CD14-positive monocyte (primary cell): Measurements from ENCODE around the gene LYSMD3. TPM values are rescaled to one million over a fixed set of nuclear protein-coding genes. Genes with fewer than 3 reads are reported as not detected.

Experiments
- DNase-seq, 3 donors: peaks; one replicate each; pipeline ENCODE4 v3.0.0-alpha.2; 2011 to 2022
- H2AFZ ChIP-seq: 2 replicates; pipeline ENCODE4 v1.6.0; 2012; ENCODE audit warnings: mild to moderate bottlenecking, low read depth, low read length, inconsistent platforms; ENCODE audit not compliant: insufficient read depth, poor library complexity, severe bottlenecking
- H3K27ac ChIP-seq, 2 donors: 1 replicate in 1 of 2; 2 replicates in 1 of 2; pipeline ENCODE4 v1.5.1; 2012 to 2013; ENCODE audit warnings: low read length in 2 of 2, control low read depth in 1 of 2, inconsistent platforms in 1 of 2, low read depth in 1 of 2, mild to moderate bottlenecking in 1 of 2
- H3K27me3 ChIP-seq, 2 donors: one replicate each; pipeline versions ENCODE4 v1.6.0 to v1.6.1; 2011 to 2013; ENCODE audit warnings: low read length in 2 of 2; ENCODE audit not compliant: control insufficient read depth in 2 of 2, insufficient read depth in 2 of 2
- H3K36me3 ChIP-seq, 2 donors: replicated peaks in 1 of 2; 1 replicate in 1 of 2; 2 replicates in 1 of 2; pipeline versions ENCODE4 v1.5.1 to v1.6.1; 2012 to 2013; ENCODE audit warnings: low read length in 2 of 2, control low read depth in 1 of 2, inconsistent platforms in 1 of 2, mild to moderate bottlenecking in 1 of 2; ENCODE audit not compliant: insufficient read depth in 2 of 2, control insufficient read depth in 1 of 2
- H3K4me1 ChIP-seq, 2 donors: 1 replicate in 1 of 2; 2 replicates in 1 of 2; pipeline versions ENCODE4 v1.5.1 to v1.6.1; 2012 to 2013; ENCODE audit warnings: low read length in 2 of 2, control low read depth in 1 of 2, inconsistent platforms in 1 of 2, mild to moderate bottlenecking in 1 of 2, moderate library complexity in 1 of 2; ENCODE audit not compliant: insufficient read depth in 2 of 2, control insufficient read depth in 1 of 2
- H3K4me2 ChIP-seq: replicated peaks from 2 replicates; pipeline ENCODE3; 2012; ENCODE audit warnings: low read length, moderate library complexity, mild to moderate bottlenecking; ENCODE audit not compliant: poor library complexity, severe bottlenecking; ENCODE audit errors: extremely low read depth
- H3K4me3 ChIP-seq, 3 experiments: fragments of 200-600 bp in 1 of 3; sonication (generic) in 1 of 3; replicated peaks in 1 of 3; 1 replicate in 2 of 3; 2 replicates in 1 of 3; pipeline ENCODE4 v1.5.1; 2011 to 2013; ENCODE audit warnings: low read length in 3 of 3, mild to moderate bottlenecking in 3 of 3, control low read depth in 2 of 3, low read depth in 2 of 3, inconsistent platforms in 1 of 3, moderate library complexity in 1 of 3
- H3K79me2 ChIP-seq: 2 replicates; pipeline ENCODE4 v1.6.0; 2012; ENCODE audit warnings: mild to moderate bottlenecking, control low read depth, inconsistent platforms, low read length, moderate library complexity; ENCODE audit not compliant: insufficient read depth
- H3K9ac ChIP-seq: 2 replicates; pipeline ENCODE4 v1.6.0; 2017; ENCODE audit warnings: low read length, mild to moderate bottlenecking; ENCODE audit not compliant: insufficient read depth, poor library complexity, severe bottlenecking
- H3K9me3 ChIP-seq, 2 donors: replicated peaks in 1 of 2; 1 replicate in 1 of 2; 2 replicates in 1 of 2; pipeline versions ENCODE4 v1.5.1 to v1.6.1; 2012 to 2013; ENCODE audit warnings: low read length in 2 of 2, control low read depth in 1 of 2; ENCODE audit not compliant: control insufficient read depth in 1 of 2, insufficient read depth in 1 of 2
- H4K20me1 ChIP-seq: 2 replicates; pipeline ENCODE4 v1.6.0; 2012; ENCODE audit warnings: mild to moderate bottlenecking, low read length, control low read depth, moderate library complexity; ENCODE audit not compliant: insufficient read depth
- H3K27ac Mint-ChIP-seq, 7 donors: one replicate each; pipeline ENCODE4 v1.8.0; 2020; ENCODE audit warnings: mild to moderate bottlenecking in 7 of 7, mixed read lengths in 7 of 7, moderate library complexity in 6 of 7, inconsistent platforms in 2 of 7
- H3K27me3 Mint-ChIP-seq, 3 donors: one replicate each; pipeline ENCODE4 v1.8.0; 2021 to 2022; ENCODE audit warnings: low read depth in 3 of 3, mild to moderate bottlenecking in 3 of 3, mixed read lengths in 3 of 3, moderate library complexity in 3 of 3, inconsistent platforms in 1 of 3
- H3K36me3 Mint-ChIP-seq, 2 donors: one replicate each; pipeline ENCODE4 v1.8.0; 2020; ENCODE audit warnings: mixed read lengths in 2 of 2, inconsistent platforms in 1 of 2, mild to moderate bottlenecking in 1 of 2
- H3K4me1 Mint-ChIP-seq: one replicate; pipeline ENCODE4 v1.8.0; 2020; ENCODE audit warnings: mild to moderate bottlenecking, mixed read lengths
- H3K4me3 Mint-ChIP-seq, 2 donors: one replicate each; pipeline ENCODE4 v1.8.0; 2020; ENCODE audit warnings: mild to moderate bottlenecking in 2 of 2, mixed read lengths in 2 of 2, moderate library complexity in 1 of 2
- H3K9me3 Mint-ChIP-seq, 7 donors: one replicate each; pipeline ENCODE4 v1.8.0; 2020 to 2022; ENCODE audit warnings: mixed read lengths in 7 of 7, mild to moderate bottlenecking in 6 of 7, moderate library complexity in 6 of 7, inconsistent platforms in 2 of 7
- WGBS: methylation state at CpG from one replicate; pipeline ENCODE4 v1.1.5; 2013; ENCODE audit warnings: missing lambda C conversion rate; ENCODE audit not compliant: insufficient coverage; 5-methylcytosine and 5-hydroxymethylcytosine counted together
- intact Hi-C, 2 donors: fragments of 100-400 bp; cut with micrococcal nuclease; formaldehyde crosslinking; loops; one replicate each; pipeline versions ENCODE4 v1.15.0 to v1.15.1; 2023
- polyA plus RNA-seq, 3 donors: library from polyadenylated mRNA; depleted of rRNA in 1 of 3; unstranded in 2 of 3; stranded (reverse) in 1 of 3; fragments of 300-500 nt in 2 of 3; fragments of >200 nt in 1 of 3; fragmentation: Illumina TruSeq in 2 of 3; gene quantifications; 1 replicate in 2 of 3; 2 replicates in 1 of 3; pipeline ENCODE4 v1.2.3, GENCODE V29; 2012 to 2021
- TF ChIP-seq, protein P1 (sequence below): fragments of 200-600 bp; IDR thresholded peaks from one replicate; pipeline ENCODE4 v1.8.0; 2022; ENCODE audit warnings: antibody characterized with exemption, mild to moderate bottlenecking

Gene LYSMD3
- polyA plus RNA-seq, 3 donors: 6.0 to 12.1 (median 8.4) TPM

DNA sequence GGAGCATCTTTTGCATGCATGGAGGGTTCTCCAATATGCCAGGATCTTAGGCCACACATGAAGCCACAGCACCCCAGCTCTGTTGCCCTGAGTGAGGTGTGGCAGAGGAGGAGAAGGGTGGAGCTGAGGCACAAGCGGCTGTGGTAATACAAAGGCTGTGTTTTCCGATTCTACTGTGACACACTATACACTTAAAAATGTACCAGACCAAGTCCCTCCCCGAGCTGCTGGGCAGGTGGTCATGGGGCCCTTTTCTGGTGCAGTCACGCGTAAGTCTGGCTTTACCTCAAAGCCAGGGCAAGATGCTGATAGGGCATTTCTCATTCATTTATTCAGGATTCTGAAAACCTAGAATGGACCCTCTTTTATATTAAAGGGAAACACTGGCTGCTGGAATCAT lies 33.0 kb upstream of the LYSMD3 start:
- H2AFZ ChIP-seq: no peak overlapping the region
- H3K27ac Mint-ChIP-seq: no peak overlapping the region
- no peak overlapping the region for H3K9ac ChIP-seq
- H3K4me3 Mint-ChIP-seq: no peak overlapping the region
- no CpG with 5 or more reads among the region's 5 CpGs for WGBS
- TF ChIP-seq, protein P1, sequence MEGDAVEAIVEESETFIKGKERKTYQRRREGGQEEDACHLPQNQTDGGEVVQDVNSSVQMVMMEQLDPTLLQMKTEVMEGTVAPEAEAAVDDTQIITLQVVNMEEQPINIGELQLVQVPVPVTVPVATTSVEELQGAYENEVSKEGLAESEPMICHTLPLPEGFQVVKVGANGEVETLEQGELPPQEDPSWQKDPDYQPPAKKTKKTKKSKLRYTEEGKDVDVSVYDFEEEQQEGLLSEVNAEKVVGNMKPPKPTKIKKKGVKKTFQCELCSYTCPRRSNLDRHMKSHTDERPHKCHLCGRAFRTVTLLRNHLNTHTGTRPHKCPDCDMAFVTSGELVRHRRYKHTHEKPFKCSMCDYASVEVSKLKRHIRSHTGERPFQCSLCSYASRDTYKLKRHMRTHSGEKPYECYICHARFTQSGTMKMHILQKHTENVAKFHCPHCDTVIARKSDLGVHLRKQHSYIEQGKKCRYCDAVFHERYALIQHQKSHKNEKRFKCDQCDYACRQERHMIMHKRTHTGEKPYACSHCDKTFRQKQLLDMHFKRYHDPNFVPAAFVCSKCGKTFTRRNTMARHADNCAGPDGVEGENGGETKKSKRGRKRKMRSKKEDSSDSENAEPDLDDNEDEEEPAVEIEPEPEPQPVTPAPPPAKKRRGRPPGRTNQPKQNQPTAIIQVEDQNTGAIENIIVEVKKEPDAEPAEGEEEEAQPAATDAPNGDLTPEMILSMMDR: no peak
- H4K20me1 ChIP-seq: no peaks in the 10 kb centered on the region
- H3K9me3 Mint-ChIP-seq: peaks cover 0 to 9% (median 7%) of the 10 kb centered on the region in 7 donors
- intact Hi-C loops: no loop called here
- H3K9me3 ChIP-seq: peaks cover 0 to 10% of the 10 kb centered on the region in 2 donors
- peaks cover 0 to 3% of the 10 kb centered on the region in 2 donors for H3K36me3 Mint-ChIP-seq
- H3K4me3 ChIP-seq: no peak overlapping the region
- no peaks in the 10 kb centered on the region for H3K36me3 ChIP-seq
- H3K4me2 ChIP-seq: no peak overlapping the region
- H3K27me3 ChIP-seq: peaks cover 42 to 48% of the 10 kb centered on the region in 2 donors
- peaks cover 10 to 11% of the 10 kb centered on the region in 2 donors for H3K4me1 ChIP-seq
- H3K27ac ChIP-seq: no peak overlapping the region
- DNase-seq: no peak
- peaks cover 11% of the 10 kb centered on the region for H3K4me1 Mint-ChIP-seq
- H3K79me2 ChIP-seq: no peaks in the 10 kb centered on the region
- H3K27me3 Mint-ChIP-seq: peaks cover 30 to 43% (median 34%) of the 10 kb centered on the region in 3 donors

DNA sequence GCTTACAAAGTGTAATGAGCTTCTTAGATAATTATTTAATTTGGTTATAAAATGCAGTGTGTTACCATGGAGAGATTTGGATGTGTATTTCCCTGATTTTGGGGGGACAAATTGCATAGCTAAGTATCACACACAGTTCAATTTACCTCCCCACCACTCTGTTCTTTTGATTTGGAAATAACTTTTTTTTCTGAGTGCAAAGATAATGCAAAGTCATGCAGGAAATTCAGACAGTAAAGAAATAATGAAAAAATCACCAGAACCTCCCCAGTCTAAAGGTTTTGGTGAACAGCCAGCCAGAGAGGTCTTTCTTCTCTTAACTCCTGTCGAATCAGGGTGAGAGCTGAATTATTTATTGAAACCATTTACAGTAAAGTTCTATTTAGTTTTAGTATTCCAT lies 32.4 kb upstream of the LYSMD3 start:
- TF ChIP-seq, protein P1: no peak
- no peak overlapping the region for H3K9ac ChIP-seq
- H3K36me3 Mint-ChIP-seq: peaks cover 0 to 3% of the 10 kb centered on the region in 2 donors
- WGBS: no CpG with 5 or more reads among the region's 1 CpG
- H3K4me3 ChIP-seq: no peak overlapping the region
- intact Hi-C loops: no loop called here
- H3K79me2 ChIP-seq: no peaks in the 10 kb centered on the region
- H3K4me1 ChIP-seq: peaks cover 10 to 11% of the 10 kb centered on the region in 2 donors
- no peaks in the 10 kb centered on the region for H4K20me1 ChIP-seq
- H3K27me3 ChIP-seq: peaks cover 48 to 54% of the 10 kb centered on the region in 2 donors
- no peak overlapping the region for H3K4me3 Mint-ChIP-seq
- peaks cover 0 to 9% (median 6%) of the 10 kb centered on the region in 7 donors for H3K9me3 Mint-ChIP-seq
- H3K36me3 ChIP-seq: no peaks in the 10 kb centered on the region
- H3K27ac Mint-ChIP-seq: no peak overlapping the region
- H2AFZ ChIP-seq: no peak overlapping the region
- H3K27ac ChIP-seq: no peak overlapping the region
- DNase-seq: no peak
- peaks cover 11% of the 10 kb centered on the region for H3K4me1 Mint-ChIP-seq
- H3K9me3 ChIP-seq: peaks cover 0 to 15% of the 10 kb centered on the region in 2 donors
- peaks cover 36 to 48% (median 36%) of the 10 kb centered on the region in 3 donors for H3K27me3 Mint-ChIP-seq
- no peak overlapping the region for H3K4me2 ChIP-seq
